NB4 (cell line): Measurements from ENCODE around the gene TNFSF15.

Experiments
- POLR2A ChIP-seq: IDR thresholded peaks from 2 replicates; pipeline ENCODE4 v1.6.1; 2011; ENCODE audit warnings: mild to moderate bottlenecking; ENCODE audit not compliant: insufficient read length; ENCODE audit errors: extremely low read depth
- TF ChIP-seq, protein P1 (sequence below): IDR thresholded peaks from one replicate; pipeline ENCODE4 v1.5.1; 2012; ENCODE audit warnings: low read depth, low read length
- TF ChIP-seq, protein P2 (sequence below): IDR thresholded peaks from 2 replicates; pipeline ENCODE4 v1.6.1; 2011; ENCODE audit warnings: low read depth, low read length

DNA sequence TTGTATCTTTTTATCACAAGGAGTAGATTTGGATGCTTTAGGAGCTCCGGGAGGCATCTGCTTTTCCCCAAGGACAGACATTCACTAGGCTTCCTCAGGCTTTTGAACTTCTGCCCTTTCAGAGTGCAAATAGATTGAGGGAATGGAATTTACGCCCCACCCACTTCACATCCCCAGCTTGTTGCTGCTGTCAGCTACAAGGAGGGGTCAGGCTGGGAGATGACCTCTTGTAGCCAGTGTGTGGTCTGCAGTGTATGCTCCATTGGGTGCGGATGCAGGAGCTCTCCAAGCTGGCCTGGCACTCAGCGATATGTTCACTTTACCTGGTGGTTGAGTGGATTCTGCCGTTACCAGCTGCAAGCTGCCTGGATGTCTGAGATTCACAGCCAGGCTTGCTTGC lies 6.4 kb downstream of the TNFSF15 start:
- TF ChIP-seq, protein P1, sequence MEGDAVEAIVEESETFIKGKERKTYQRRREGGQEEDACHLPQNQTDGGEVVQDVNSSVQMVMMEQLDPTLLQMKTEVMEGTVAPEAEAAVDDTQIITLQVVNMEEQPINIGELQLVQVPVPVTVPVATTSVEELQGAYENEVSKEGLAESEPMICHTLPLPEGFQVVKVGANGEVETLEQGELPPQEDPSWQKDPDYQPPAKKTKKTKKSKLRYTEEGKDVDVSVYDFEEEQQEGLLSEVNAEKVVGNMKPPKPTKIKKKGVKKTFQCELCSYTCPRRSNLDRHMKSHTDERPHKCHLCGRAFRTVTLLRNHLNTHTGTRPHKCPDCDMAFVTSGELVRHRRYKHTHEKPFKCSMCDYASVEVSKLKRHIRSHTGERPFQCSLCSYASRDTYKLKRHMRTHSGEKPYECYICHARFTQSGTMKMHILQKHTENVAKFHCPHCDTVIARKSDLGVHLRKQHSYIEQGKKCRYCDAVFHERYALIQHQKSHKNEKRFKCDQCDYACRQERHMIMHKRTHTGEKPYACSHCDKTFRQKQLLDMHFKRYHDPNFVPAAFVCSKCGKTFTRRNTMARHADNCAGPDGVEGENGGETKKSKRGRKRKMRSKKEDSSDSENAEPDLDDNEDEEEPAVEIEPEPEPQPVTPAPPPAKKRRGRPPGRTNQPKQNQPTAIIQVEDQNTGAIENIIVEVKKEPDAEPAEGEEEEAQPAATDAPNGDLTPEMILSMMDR: no peak
- no peak for TF ChIP-seq POLR2A
- TF ChIP-seq, protein P2, sequence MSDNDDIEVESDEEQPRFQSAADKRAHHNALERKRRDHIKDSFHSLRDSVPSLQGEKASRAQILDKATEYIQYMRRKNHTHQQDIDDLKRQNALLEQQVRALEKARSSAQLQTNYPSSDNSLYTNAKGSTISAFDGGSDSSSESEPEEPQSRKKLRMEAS: no peak
